GM19025 (cell line): ENCODE results near the gene NRG4.
"Not testable (repeated sequence)": the region's sequence is repeated elsewhere in the genome, so short reads cannot be mapped to it uniquely, and the experiment has no call there.

Source experiments
- ATAC-seq: cut with Tn5 transposase; IDR thresholded peaks from one replicate; pipeline ENCODE4 v1.9.1; 2021; ENCODE audit warnings: mild to moderate bottlenecking, low read depth, moderate library complexity; ENCODE audit not compliant: unreplicated experiment

NRG4 gene

GRCh38 chr15:75995611-75996010 is 16.6 kb downstream of the NRG4 start:
- ATAC-seq, result no peak

GRCh38 chr15:75994220-75994619 is 18.0 kb downstream of the NRG4 start:
- ATAC-seq, result no peak

DNA sequence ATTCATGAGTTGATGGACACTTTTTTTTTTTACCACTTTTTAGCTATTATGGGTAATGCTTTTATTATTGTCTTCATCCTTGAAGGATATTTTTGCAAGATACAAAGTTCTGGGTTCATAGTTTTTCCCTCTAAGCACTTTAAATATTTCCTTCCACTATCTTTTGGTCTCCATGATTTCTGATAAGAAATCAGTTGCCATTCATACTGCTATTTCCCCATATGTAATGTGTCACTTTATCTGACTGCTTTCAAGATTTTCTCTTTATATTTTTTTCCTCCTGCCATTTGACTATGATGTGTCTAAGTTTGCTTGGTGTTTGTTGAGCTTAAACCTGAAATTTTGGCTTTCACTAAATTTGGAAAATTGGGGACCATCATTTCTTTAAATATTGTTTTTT is 19.3 kb downstream of the NRG4 start:
- ATAC-seq, result no peak

GRCh38 chr15:75989875-75990274 is 22.3 kb downstream of the NRG4 start:
- ATAC-seq, result no peak

DNA sequence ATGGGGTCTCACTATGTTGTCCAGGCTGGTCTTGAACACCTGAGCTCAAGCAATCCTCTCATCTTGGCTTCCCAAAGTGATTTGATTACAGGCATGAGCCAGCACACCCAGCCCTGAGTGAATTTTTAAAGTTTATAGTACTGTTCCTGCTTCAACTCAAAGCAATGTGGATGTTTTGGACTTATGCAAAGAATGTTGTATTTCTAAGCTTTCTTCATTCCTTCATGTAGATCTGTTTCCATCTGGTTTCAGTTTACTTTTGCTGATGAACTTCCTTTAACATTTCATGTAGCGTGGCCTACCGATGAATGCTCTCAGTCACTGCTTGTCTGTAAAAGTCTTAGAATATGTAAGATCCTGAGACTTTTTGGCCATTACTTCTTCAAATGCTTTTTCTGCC is 23.2 kb downstream of the NRG4 start:
- ATAC-seq, result no peak

DNA sequence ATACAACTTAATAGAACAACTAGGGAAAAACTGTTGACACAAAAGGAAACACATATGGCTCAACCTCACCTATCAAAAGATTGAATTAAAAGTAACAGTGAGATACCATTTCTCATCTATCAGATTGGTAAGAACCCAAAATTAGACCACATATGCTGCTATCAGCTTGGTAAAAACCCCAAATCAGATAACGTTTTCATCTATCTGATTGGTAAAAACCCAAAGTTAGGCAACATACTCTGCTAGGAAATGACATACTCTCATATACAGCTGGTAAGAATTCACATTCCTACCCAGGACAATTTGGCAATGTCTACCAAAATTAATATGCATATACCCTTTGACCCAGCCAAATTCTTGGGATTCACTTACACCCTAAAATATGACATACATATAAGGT is 26.3 kb downstream of the NRG4 start:
- no peak for ATAC-seq

DNA sequence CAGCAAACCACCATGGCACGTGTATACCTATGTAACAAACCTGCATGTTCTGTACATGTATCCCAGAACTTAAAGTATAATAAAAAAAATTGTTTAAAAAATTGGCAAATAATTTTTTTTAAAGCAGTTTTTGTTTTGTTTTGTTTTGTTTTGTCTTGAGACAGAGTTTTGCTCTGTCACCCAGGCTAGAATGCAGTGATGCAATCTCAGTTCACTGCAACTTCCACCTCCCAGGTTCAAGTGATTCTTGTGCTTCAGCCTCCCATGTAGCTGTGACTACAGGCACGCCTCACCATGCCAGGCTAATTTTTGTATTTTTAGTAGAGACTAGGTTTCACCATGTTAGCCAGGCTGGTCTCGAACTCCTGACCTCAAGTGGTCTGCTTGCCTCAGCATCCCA is 27.5 kb downstream of the NRG4 start:
- ATAC-seq, result not testable (repeated sequence)

- ATAC-seq, result no peak
Measured at GRCh38 chr15:75982468-75982867, 29.8 kb downstream of the NRG4 start.

- no peak for ATAC-seq
Measured at GRCh38 chr15:75981149-75981815, 30.9 kb downstream of the NRG4 start.

DNA sequence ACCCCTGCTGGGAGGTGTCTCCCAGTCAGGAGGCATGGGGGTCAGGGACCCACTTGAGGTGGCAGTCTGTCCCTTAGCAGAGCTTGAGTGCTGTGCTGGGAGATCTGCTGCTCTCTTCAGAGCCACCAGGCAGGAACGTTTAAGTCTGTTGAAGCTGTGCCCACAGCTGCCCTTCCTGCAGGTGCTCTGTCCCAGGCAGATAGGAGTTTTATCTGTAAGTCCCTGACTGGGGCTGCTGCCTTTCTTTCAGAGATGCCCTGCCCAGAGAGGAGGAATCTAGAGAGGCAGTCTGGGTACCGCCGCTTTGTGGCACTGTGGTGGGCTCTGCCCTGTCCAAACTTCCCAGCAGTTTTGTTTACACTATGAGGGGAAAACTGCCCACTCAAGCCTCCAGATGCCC is 35.5 kb downstream of the NRG4 start:
- ATAC-seq, result not testable (repeated sequence)

GRCh38 chr15:75966073-75966472 is 46.2 kb downstream of the NRG4 start:
- ATAC-seq, result no peak

- no peak for ATAC-seq
Measured at GRCh38 chr15:75961331-75961730, 50.9 kb downstream of the NRG4 start.

DNA sequence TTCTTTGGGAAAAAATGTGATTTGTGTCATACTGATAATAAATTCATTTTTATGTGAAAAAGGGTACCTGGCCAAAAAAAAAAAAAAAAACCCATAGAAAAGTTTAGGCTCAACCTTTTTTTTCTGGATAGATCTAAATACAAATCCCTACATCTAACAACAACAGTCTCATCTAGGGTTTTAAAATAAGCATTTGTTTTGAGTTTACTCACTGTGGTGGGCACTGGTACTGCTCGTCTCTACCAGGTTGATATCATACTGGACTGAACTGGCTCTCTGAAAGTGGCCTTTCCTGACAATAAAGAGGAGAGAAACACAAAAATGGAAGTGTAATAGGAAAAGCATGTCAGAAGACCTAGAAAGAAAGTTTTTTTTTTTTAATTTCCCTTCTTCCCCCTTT is 56.5 kb downstream of the NRG4 start:
- ATAC-seq, result no peak

DNA sequence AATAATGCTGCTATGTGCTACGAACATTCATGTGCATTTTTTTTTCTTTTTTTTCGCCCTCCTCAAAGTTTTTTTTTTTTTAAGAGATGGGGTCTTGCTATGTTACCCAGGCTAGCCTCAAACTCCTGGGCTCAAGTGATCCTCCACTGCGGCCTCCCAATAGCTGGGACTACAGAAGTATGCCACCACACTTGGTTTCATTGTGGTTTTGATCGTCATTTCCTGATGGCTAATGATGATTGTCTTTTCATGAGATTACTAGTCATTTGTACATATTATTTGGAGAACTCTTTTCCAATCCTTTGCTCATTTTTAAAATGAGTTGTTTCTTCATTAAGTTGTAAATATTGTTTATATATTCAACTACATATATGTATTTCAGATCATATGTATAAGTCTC is 59.7 kb downstream of the NRG4 start:
- no peak for ATAC-seq

DNA sequence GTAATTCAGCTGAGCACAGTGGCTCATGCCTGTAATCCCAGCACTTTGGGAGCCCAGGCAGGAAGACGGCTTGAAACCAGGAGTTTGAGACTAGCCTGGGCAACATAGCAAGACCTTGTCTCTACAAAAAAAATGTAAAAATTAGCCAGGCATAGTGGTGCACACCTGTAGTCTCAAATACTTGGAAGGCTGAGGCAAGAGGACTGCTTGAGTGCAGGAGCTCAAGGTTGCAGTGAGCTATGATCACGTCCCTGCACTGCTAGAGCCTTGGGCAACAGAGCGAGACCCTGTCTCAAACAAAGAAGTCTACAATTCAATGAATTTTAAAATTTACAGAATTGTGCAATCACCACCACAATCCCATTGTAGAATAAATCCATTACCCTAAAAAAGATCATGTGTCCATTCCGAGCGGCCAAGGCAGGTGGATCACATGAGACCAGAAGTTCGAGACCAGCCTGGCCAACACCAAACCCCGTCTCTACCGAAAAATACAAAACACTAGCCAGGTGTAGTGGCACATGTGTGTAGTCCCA is 63.4 kb downstream of the NRG4 start:
- ATAC-seq, result no peak

- ATAC-seq, result no peak
Measured at GRCh38 chr15:75947092-75947491, 65.1 kb downstream of the NRG4 start.

GRCh38 chr15:75945953-75946352 is 66.3 kb downstream of the NRG4 start:
- ATAC-seq, result no peak

GRCh38 chr15:75943713-75944215 is 68.5 kb downstream of the NRG4 start:
- ATAC-seq, result no peak

DNA sequence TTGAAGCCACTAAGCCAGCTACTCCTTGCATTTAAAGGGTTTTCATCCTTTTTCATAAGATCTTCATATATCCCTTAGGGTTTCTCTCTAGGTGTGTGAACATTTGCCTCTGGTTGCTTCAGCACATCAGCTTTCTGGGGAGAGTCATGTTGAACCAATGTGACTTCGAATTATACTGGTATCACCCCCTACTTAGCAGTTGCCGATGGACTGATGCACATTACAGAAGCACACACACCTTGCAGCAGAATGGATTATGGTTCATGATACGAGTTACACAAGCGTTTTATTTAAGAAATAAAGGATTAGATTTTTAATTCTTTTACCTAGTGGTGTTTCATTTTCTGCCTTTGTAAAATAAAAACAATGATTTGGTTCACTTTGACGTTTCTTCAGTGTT is 69.0 kb downstream of the NRG4 start:
- no peak for ATAC-seq

DNA sequence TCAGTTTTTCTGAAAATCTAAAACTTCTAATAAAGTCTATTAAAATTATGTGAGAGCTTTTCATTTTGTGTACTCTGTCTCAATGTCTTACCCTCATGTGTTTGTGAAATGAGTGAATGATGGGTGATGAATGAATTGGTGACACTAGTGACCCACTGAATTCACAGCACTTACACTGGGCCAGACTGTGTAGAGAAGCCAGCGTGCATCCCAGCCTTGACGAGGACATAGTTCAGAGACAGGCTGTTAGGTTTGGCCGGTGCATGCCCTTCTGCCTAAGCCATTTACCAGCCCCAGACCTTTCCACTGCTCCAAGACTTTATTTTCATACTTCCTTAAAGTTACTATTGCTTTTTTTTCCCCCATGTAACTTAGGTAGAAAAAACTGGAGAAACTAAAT is 69.8 kb downstream of the NRG4 start:
- no peak for ATAC-seq

GRCh38 chr15:75930866-75931265 is 81.4 kb downstream of the NRG4 start:
- no peak for ATAC-seq

DNA sequence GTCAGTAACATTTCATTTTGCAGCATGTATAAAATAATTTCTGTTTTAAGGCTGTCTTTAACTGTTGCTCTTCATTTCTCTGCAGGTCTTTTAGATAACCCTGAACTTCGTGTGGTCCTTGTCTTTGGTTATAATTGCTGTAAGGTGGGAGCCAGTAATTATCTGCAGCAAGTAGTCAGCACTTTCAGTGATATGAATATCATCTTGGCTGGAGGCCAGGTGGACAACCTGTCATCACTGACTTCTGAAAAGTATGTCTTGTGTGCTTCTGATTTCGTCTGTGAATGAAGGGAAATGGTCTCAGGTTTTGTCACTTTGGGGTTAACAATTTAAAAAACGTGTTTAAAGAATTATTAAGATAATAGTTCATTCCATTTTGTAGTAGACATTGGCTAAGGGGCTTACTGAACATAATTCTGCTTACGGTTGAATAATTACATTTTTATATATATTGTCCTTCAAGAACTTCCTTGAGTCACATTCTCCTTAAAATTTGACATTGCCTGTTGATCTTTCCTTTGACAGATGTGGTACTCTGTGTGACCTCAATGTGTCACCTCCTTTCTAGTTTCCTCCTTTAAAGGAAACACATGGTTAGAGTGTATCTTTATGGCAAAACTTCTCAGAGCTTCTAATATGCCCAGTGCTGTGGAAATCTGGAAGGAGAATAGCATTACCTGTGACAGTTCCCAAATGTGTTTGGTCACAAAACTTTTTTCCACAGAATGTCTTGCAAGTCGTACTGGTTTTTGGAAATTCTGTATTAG is 82.2 kb downstream of the NRG4 start:
- ATAC-seq, result no peak
